GM23338 (cell line): ENCODE results near the gene TNC. TPM values are rescaled to one million over a fixed set of nuclear protein-coding genes. Genes with fewer than 3 reads are reported as not detected.

Experiments
- ATAC-seq: fragments of 200-7000 bp; cut with Tn5 transposase; 3 replicates; pipeline ENCODE4 v1.9.1; 2020
- DNase-seq: peaks from one replicate; pipeline ENCODE4 v3.0.0-alpha.2; 2015; ENCODE audit warnings: low spot score
- H2AFZ ChIP-seq: fragments of 200-600 bp; sonication (generic); 2 replicates; pipeline ENCODE4 v1.8.0; 2016; ENCODE audit warnings: antibody characterized with exemption, mild to moderate bottlenecking, moderate library complexity
- H3F3A ChIP-seq: fragments of 200-600 bp; sonication (generic); replicated peaks from 2 replicates; pipeline ENCODE4 v1.8.0; 2017; ENCODE audit warnings: antibody characterized with exemption, mixed run types, low read depth
- H3K27ac ChIP-seq: fragments of 200-600 bp; sonication (generic); 2 replicates; pipeline ENCODE4 v1.6.1; 2016; ENCODE audit warnings: low read depth
- H3K27me3 ChIP-seq: fragments of 200-600 bp; sonication (generic); 2 replicates; pipeline ENCODE4 v1.8.0; 2016; ENCODE audit warnings: mild to moderate bottlenecking, mixed run types, moderate library complexity; ENCODE audit not compliant: insufficient read depth
- H3K36me3 ChIP-seq: fragments of 200-600 bp; sonication (generic); 2 replicates; pipeline ENCODE4 v1.8.0; 2016; ENCODE audit warnings: mild to moderate bottlenecking; ENCODE audit not compliant: insufficient read depth
- H3K4me1 ChIP-seq: fragments of 200-600 bp; sonication (generic); 2 replicates; pipeline ENCODE4 v1.8.0; 2016; ENCODE audit warnings: mild to moderate bottlenecking, moderate library complexity; ENCODE audit not compliant: insufficient read depth
- H3K4me2 ChIP-seq: fragments of 200-600 bp; sonication (generic); 2 replicates; pipeline ENCODE4 v1.7.1; 2017; ENCODE audit warnings: mixed run types
- H3K4me3 ChIP-seq: fragments of 200-600 bp; sonication (generic); 2 replicates; pipeline ENCODE4 v1.6.1; 2016; ENCODE audit warnings: mixed run types
- H3K79me2 ChIP-seq: fragments of 200-600 bp; sonication (generic); replicated peaks from 2 replicates; pipeline ENCODE4 v1.8.0; 2017; ENCODE audit warnings: mild to moderate bottlenecking; ENCODE audit not compliant: insufficient read depth
- H3K9me2 ChIP-seq: fragments of 200-600 bp; sonication (generic); 2 replicates; pipeline ENCODE4 v1.8.0; 2017; ENCODE audit not compliant: insufficient read depth
- H4K20me1 ChIP-seq: fragments of 200-600 bp; sonication (generic); replicated peaks from 2 replicates; pipeline ENCODE4 v1.8.0; 2017; ENCODE audit warnings: mild to moderate bottlenecking; ENCODE audit not compliant: insufficient read depth
- H3K27ac Mint-ChIP-seq: 2 replicates; pipeline ENCODE4 v1.8.0; 2020; ENCODE audit warnings: inconsistent platforms, mild to moderate bottlenecking, moderate library complexity, mixed read lengths
- H3K27me3 Mint-ChIP-seq: 3 replicates; pipeline ENCODE4 v1.8.0; 2022; ENCODE audit warnings: low read depth, mild to moderate bottlenecking, moderate library complexity, mixed read lengths, inconsistent platforms; ENCODE audit not compliant: insufficient read depth, poor library complexity
- H3K36me3 Mint-ChIP-seq: 3 replicates; pipeline ENCODE4 v1.8.0; 2021; ENCODE audit warnings: low read depth, mild to moderate bottlenecking, inconsistent platforms, moderate library complexity, mixed read lengths
- H3K4me1 Mint-ChIP-seq: 3 replicates; pipeline ENCODE4 v1.8.0; 2020; ENCODE audit warnings: mild to moderate bottlenecking, inconsistent platforms, mixed read lengths
- H3K4me3 Mint-ChIP-seq: 3 replicates; pipeline ENCODE4 v1.8.0; 2021; ENCODE audit warnings: moderate library complexity, mild to moderate bottlenecking, inconsistent platforms, mixed read lengths
- H3K9me3 Mint-ChIP-seq: 3 replicates; pipeline ENCODE4 v1.8.0; 2020; ENCODE audit warnings: moderate library complexity, mild to moderate bottlenecking, inconsistent platforms, mixed read lengths
- CTCF ChIP-seq, 2 experiments: fragments of 200-600 bp in 1 of 2; sonication (generic) in 1 of 2; conservative IDR thresholded peaks; 2 replicates each; pipeline versions ENCODE4 v1.5.1 to v1.6.1; 2016 to 2017; ENCODE audit warnings: antibody characterized with exemption in 2 of 2, low read depth in 2 of 2, mild to moderate bottlenecking in 2 of 2, moderate library complexity in 1 of 2
- EZH2 ChIP-seq: fragments of 200-600 bp; sonication (generic); IDR thresholded peaks from one replicate; pipeline ENCODE4 v1.8.0; 2017; ENCODE audit warnings: antibody characterized with exemption, mild to moderate bottlenecking, low read depth; ENCODE audit not compliant: unreplicated experiment
- EZH2phosphoT487 ChIP-seq: fragments of 200-600 bp; sonication (generic); IDR thresholded peaks from one replicate; pipeline ENCODE4 v1.8.1; 2018; ENCODE audit warnings: antibody characterized with exemption; ENCODE audit not compliant: unreplicated experiment
- NANOG ChIP-seq: IDR thresholded peaks from 2 replicates; pipeline ENCODE4 v1.6.1; 2016; ENCODE audit warnings: antibody characterized with exemption, borderline replicate concordance
- REST ChIP-seq: IDR thresholded peaks from one replicate; pipeline ENCODE4 v1.6.1; 2018; ENCODE audit warnings: antibody characterized with exemption; ENCODE audit not compliant: unreplicated experiment
- STAT1 ChIP-seq: IDR thresholded peaks from one replicate; pipeline ENCODE4 v1.6.1; 2016; ENCODE audit warnings: antibody characterized with exemption; ENCODE audit not compliant: unreplicated experiment
- ZNF331 ChIP-seq: fragments of 250-450 bp; sonication (Bioruptor Pico); IDR thresholded peaks from 2 replicates; pipeline ENCODE4 v1.5.0; 2020; ENCODE audit warnings: low read depth, mild to moderate bottlenecking, moderate library complexity
- ZNF462 ChIP-seq: fragments of 250-450 bp; sonication (Bioruptor Pico); IDR thresholded peaks from 2 replicates; pipeline ENCODE4 v1.5.0; 2020; ENCODE audit warnings: mild to moderate bottlenecking, moderate library complexity
- polyA plus RNA-seq: library from polyadenylated mRNA; unstranded; fragments of >200 nt; fragmentation: Nextera tagmentation; extraction: Ambion mirVana; gene quantifications from 2 replicates; pipeline ENCODE4 v1.2.1, GENCODE V29; 2016
- total RNA-seq: library from RNA; depleted of rRNA; stranded (reverse); fragments of >200 nt; shearing (Covaris generic); gene quantifications from 2 replicates; pipeline ENCODE4 v1.2.3, GENCODE V29; 2014

Gene TNC
- total and polyA plus RNA-seq, 2 experiments from 2014 or later: 0.89 to 2.7 TPM

DNA sequence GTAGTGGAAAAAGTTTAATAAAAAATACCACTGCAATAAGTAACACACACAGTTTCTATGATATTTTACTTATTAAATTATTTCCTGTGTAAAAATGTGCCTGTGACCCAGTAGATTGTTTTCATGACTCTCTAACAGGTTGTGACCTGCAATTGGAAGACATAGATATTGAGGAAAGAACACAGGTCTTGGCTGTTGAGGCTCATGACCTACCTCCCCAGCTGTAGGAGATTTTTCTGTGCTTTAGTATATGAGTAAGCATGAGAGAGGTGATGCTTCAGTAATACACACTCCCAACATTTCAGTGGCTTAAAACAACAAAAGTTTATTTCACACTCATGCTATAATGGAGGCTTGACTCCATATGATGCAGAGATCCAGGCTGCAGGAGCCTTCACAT lies 47.3 kb upstream of the TNC start:
- DNase-seq (no peak), ATAC-seq (no peak)
- Histone ChIP-seq H3K4me1 (0 out of 2 replicates have a peak, but pooled peaks cover 8% of the 10 kb centered on the region), H3K27ac (no peak overlapping the region), H3K9me2 (no peaks in the 10 kb centered on the region), H3K4me2 (no peak overlapping the region), H4K20me1 (no peaks in the 10 kb centered on the region), H3K27me3 (no peaks in the 10 kb centered on the region), H3F3A (no peaks in the 10 kb centered on the region), H3K36me3 (no peaks in the 10 kb centered on the region), H3K79me2 (no peaks in the 10 kb centered on the region), H2AFZ (no peak overlapping the region), H3K4me3 (no peak overlapping the region)
- Mint-ChIP-seq H3K27me3 (no peaks in the 10 kb centered on the region), H3K36me3 (peaks cover 13% of the 10 kb centered on the region), H3K27ac (no peak overlapping the region), H3K9me3 (peaks cover 11% of the 10 kb centered on the region; the same call in 2 of the 3 replicates), H3K4me3 (no peak overlapping the region), H3K4me1 (peaks cover 18% of the 10 kb centered on the region)
- TF ChIP-seq EZH2 (no peak), ZNF462 (no peak), NANOG (no peak), STAT1 (no peak)

- Histone ChIP-seq H3K79me2 (no peaks in the 10 kb centered on the region), H3K27ac (no peak overlapping the region), H4K20me1 (no peaks in the 10 kb centered on the region), H3K4me1 (0 out of 2 replicates have a peak, but pooled peaks cover 3% of the 10 kb centered on the region), H3F3A (no peaks in the 10 kb centered on the region), H3K27me3 (no peaks in the 10 kb centered on the region), H3K4me2 (no peak overlapping the region), H3K36me3 (no peaks in the 10 kb centered on the region), H3K9me2 (no peaks in the 10 kb centered on the region), H3K4me3 (no peak overlapping the region), H2AFZ (0 out of 2 replicates have a peak overlapping the region, but pooled peaks have one; percentile 38)
- no peak overlapping the region for H3K4me3 Mint-ChIP-seq
- no peak overlapping the region for H3K27ac Mint-ChIP-seq
- DNase-seq (no peak), ATAC-seq (peak; percentile 23; the same call in 1 of the 3 replicates)
- peaks cover 6% of the 10 kb centered on the region; the same call in 2 of the 3 replicates for H3K9me3 Mint-ChIP-seq
- peaks cover 11% of the 10 kb centered on the region for H3K4me1 Mint-ChIP-seq
- H3K27me3 Mint-ChIP-seq: no peaks in the 10 kb centered on the region
- peaks cover 11% of the 10 kb centered on the region for H3K36me3 Mint-ChIP-seq
- no peak for TF ChIP-seq EZH2phosphoT487
- TF ChIP-seq REST: no peak
- no peak for TF ChIP-seq CTCF (conservative IDR thresholded peaks at IDR 0.05; ENCODE audit: low read depth in 2 of 2)
- no peak for TF ChIP-seq ZNF331 (CRISPR knock-in tag)
- no peak for TF ChIP-seq NANOG
Measured at GRCh38 chr9:115164511-115164974, 46.6 kb upstream of the TNC start.
